ENCODE data around the gene ADORA1. TPM values are rescaled to one million over a fixed set of nuclear protein-coding genes. Genes with fewer than 3 reads are reported as not detected.

Gene ADORA1
- total RNA-seq, 2 experiments from 2014 or later = not detected

- no peaks in the 10 kb centered on the region for H3K4me1 Mint-ChIP-seq
- H3K27ac Mint-ChIP-seq = no peak overlapping the region
- DNase-seq = no peak
- H3K4me3 Mint-ChIP-seq = no peak overlapping the region
- peaks cover 12% of the 10 kb centered on the region for H3K27me3 Mint-ChIP-seq
- H3K9me3 Mint-ChIP-seq = no peaks in the 10 kb centered on the region
- H3K36me3 Mint-ChIP-seq = no peaks in the 10 kb centered on the region
Measured at GRCh38 chr1:203089001-203089650, 38.4 kb upstream of the ADORA1 start.

- no peak overlapping the region for H3K27ac Mint-ChIP-seq
- no peak for DNase-seq
- H3K36me3 Mint-ChIP-seq = peaks cover 2% of the 10 kb centered on the region
- peaks cover 12% of the 10 kb centered on the region for H3K27me3 Mint-ChIP-seq
- no peaks in the 10 kb centered on the region for H3K4me1 Mint-ChIP-seq
- peaks cover 5% of the 10 kb centered on the region for H3K9me3 Mint-ChIP-seq
- no peak overlapping the region for H3K4me3 Mint-ChIP-seq
Measured at GRCh38 chr1:203089651-203090045, 37.9 kb upstream of the ADORA1 start.

- H3K4me3 Mint-ChIP-seq = no peak overlapping the region
- DNase-seq = no peak
- H3K9me3 Mint-ChIP-seq = peaks cover 14% of the 10 kb centered on the region
Measured at GRCh38 chr1:203090421-203091198, 36.9 kb upstream of the ADORA1 start.

GRCh38 chr1:203091199-203091477 is 36.4 kb upstream of the ADORA1 start:
- Mint-ChIP-seq H3K4me3 (no peak overlapping the region), H3K9me3 (peaks cover 19% of the 10 kb centered on the region), H3K36me3 (peaks cover 2% of the 10 kb centered on the region), H3K27me3 (peaks cover 12% of the 10 kb centered on the region), H3K4me1 (no peaks in the 10 kb centered on the region), H3K27ac (no peak overlapping the region)
- no peak for DNase-seq

More at GRCh38 chr1:203090421-203091198, 36.9 kb upstream of the ADORA1 start:
- H3K27ac Mint-ChIP-seq = no peak overlapping the region
- H3K27me3 Mint-ChIP-seq = peaks cover 12% of the 10 kb centered on the region
- no peaks in the 10 kb centered on the region for H3K4me1 Mint-ChIP-seq
- H3K36me3 Mint-ChIP-seq = peaks cover 2% of the 10 kb centered on the region

- peaks cover 20% of the 10 kb centered on the region for H3K9me3 Mint-ChIP-seq
- no peak for DNase-seq
- peaks cover 12% of the 10 kb centered on the region for H3K27me3 Mint-ChIP-seq
- no peak overlapping the region for H3K27ac Mint-ChIP-seq
- H3K4me1 Mint-ChIP-seq = no peaks in the 10 kb centered on the region
- peaks cover 2% of the 10 kb centered on the region for H3K36me3 Mint-ChIP-seq
- no peak overlapping the region for H3K4me3 Mint-ChIP-seq
Measured at GRCh38 chr1:203091761-203092330, 35.7 kb upstream of the ADORA1 start.

GRCh38 chr1:203093754-203094410 is 33.6 kb upstream of the ADORA1 start:
- Mint-ChIP-seq H3K4me1 (no peaks in the 10 kb centered on the region), H3K4me3 (no peak overlapping the region), H3K9me3 (peaks cover 22% of the 10 kb centered on the region), H3K36me3 (peaks cover 2% of the 10 kb centered on the region), H3K27me3 (peaks cover 12% of the 10 kb centered on the region), H3K27ac (no peak overlapping the region)
- no peak for DNase-seq

GRCh38 chr1:203095061-203095690 is 32.4 kb upstream of the ADORA1 start:
- Mint-ChIP-seq H3K27me3 (peaks cover 12% of the 10 kb centered on the region), H3K27ac (no peak overlapping the region), H3K36me3 (peaks cover 2% of the 10 kb centered on the region), H3K9me3 (peaks cover 22% of the 10 kb centered on the region), H3K4me1 (no peaks in the 10 kb centered on the region), H3K4me3 (no peak overlapping the region)
- no peak for DNase-seq

- Mint-ChIP-seq H3K27ac (no peak overlapping the region), H3K36me3 (peaks cover 2% of the 10 kb centered on the region), H3K27me3 (peaks cover 12% of the 10 kb centered on the region), H3K4me3 (no peak overlapping the region), H3K4me1 (no peaks in the 10 kb centered on the region), H3K9me3 (peaks cover 22% of the 10 kb centered on the region)
- DNase-seq = no peak
Measured at GRCh38 chr1:203096566-203096965, 31.0 kb upstream of the ADORA1 start.

- H3K9me3 Mint-ChIP-seq = peaks cover 22% of the 10 kb centered on the region
- no peak overlapping the region for H3K27ac Mint-ChIP-seq
- no peak overlapping the region for H3K4me3 Mint-ChIP-seq
- DNase-seq = no peak
- peaks cover 9% of the 10 kb centered on the region for H3K27me3 Mint-ChIP-seq
- H3K36me3 Mint-ChIP-seq = peaks cover 2% of the 10 kb centered on the region
- H3K4me1 Mint-ChIP-seq = no peaks in the 10 kb centered on the region
Measured at GRCh38 chr1:203097001-203097400, 30.5 kb upstream of the ADORA1 start.

- H3K4me3 Mint-ChIP-seq = no peak overlapping the region
- peaks cover 22% of the 10 kb centered on the region for H3K9me3 Mint-ChIP-seq
- H3K27me3 Mint-ChIP-seq = no peaks in the 10 kb centered on the region
- DNase-seq = no peak
- peaks cover 2% of the 10 kb centered on the region for H3K36me3 Mint-ChIP-seq
- H3K4me1 Mint-ChIP-seq = no peaks in the 10 kb centered on the region
- no peak overlapping the region for H3K27ac Mint-ChIP-seq
Measured at GRCh38 chr1:203098445-203098844, 29.1 kb upstream of the ADORA1 start.

- no peaks in the 10 kb centered on the region for H3K4me1 Mint-ChIP-seq
- H3K9me3 Mint-ChIP-seq = peaks cover 22% of the 10 kb centered on the region
- no peak for DNase-seq
- H3K4me3 Mint-ChIP-seq = no peak overlapping the region
- H3K36me3 Mint-ChIP-seq = peaks cover 2% of the 10 kb centered on the region
- H3K27ac Mint-ChIP-seq = no peak overlapping the region
- no peaks in the 10 kb centered on the region for H3K27me3 Mint-ChIP-seq
Measured at GRCh38 chr1:203098914-203099520, 28.5 kb upstream of the ADORA1 start.

- Mint-ChIP-seq H3K27me3 (no peaks in the 10 kb centered on the region), H3K36me3 (no peaks in the 10 kb centered on the region), H3K4me1 (no peaks in the 10 kb centered on the region), H3K9me3 (peaks cover 14% of the 10 kb centered on the region), H3K4me3 (no peak overlapping the region), H3K27ac (no peak overlapping the region)
- DNase-seq = no peak
Measured at GRCh38 chr1:203099805-203100515, 27.6 kb upstream of the ADORA1 start.

- H3K36me3 Mint-ChIP-seq = no peaks in the 10 kb centered on the region
- H3K9me3 Mint-ChIP-seq = peaks cover 13% of the 10 kb centered on the region
Measured at GRCh38 chr1:203100516-203100869, 27.0 kb upstream of the ADORA1 start.

More at GRCh38 chr1:203100516-203100869, 27.0 kb upstream of the ADORA1 start:
- no peak overlapping the region for H3K27ac Mint-ChIP-seq
- no peak for DNase-seq
- peaks cover 4% of the 10 kb centered on the region for H3K27me3 Mint-ChIP-seq
- no peaks in the 10 kb centered on the region for H3K4me1 Mint-ChIP-seq
- no peak overlapping the region for H3K4me3 Mint-ChIP-seq
